NOMO-1 treated with DMSO at 0.1 percent for 48 hours (cell line): Measurements from ENCODE around the gene FAT2.

Experiments
- DNase-seq: peaks from one replicate; lab custom pipeline; 2025; ENCODE audit not compliant: unreplicated experiment; lab: John Stamatoyannopoulos, UW

FAT2 gene, protein sequence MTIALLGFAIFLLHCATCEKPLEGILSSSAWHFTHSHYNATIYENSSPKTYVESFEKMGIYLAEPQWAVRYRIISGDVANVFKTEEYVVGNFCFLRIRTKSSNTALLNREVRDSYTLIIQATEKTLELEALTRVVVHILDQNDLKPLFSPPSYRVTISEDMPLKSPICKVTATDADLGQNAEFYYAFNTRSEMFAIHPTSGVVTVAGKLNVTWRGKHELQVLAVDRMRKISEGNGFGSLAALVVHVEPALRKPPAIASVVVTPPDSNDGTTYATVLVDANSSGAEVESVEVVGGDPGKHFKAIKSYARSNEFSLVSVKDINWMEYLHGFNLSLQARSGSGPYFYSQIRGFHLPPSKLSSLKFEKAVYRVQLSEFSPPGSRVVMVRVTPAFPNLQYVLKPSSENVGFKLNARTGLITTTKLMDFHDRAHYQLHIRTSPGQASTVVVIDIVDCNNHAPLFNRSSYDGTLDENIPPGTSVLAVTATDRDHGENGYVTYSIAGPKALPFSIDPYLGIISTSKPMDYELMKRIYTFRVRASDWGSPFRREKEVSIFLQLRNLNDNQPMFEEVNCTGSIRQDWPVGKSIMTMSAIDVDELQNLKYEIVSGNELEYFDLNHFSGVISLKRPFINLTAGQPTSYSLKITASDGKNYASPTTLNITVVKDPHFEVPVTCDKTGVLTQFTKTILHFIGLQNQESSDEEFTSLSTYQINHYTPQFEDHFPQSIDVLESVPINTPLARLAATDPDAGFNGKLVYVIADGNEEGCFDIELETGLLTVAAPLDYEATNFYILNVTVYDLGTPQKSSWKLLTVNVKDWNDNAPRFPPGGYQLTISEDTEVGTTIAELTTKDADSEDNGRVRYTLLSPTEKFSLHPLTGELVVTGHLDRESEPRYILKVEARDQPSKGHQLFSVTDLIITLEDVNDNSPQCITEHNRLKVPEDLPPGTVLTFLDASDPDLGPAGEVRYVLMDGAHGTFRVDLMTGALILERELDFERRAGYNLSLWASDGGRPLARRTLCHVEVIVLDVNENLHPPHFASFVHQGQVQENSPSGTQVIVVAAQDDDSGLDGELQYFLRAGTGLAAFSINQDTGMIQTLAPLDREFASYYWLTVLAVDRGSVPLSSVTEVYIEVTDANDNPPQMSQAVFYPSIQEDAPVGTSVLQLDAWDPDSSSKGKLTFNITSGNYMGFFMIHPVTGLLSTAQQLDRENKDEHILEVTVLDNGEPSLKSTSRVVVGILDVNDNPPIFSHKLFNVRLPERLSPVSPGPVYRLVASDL (N-terminal part only)

DNA sequence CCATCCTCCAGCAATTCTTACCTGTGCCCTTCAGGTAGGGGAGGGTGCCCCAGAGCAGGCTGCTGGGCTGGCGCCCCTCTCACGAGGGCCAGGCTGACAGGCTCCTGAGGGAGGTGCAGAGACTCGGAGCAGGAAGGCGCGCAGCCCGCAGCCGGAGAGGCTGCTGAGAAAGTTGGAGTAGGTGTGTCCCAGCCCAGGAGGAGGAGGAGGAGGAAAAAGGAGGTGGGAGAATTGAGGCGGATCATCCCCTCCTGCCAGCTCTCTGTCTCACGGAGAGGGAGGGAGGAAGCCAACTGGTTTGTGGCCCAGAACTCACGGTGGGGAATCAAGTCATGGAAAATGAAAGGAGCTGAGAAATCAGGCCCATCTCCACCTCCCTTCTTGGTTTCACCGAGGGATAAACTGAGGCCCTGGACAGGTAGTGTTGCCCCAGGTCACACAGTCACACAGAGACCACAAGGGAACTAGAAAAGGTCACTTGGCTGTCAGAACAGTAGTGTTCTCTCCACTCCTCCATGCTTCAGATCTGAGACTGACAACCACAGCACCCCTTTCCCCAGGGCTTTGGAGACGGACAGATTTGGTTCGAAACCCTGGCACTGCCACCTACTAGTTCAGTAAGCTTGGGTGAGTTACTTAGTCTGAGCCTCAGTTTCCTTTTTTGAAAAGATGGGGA, at the start of gene FAT2:
Gene FAT2 (minus strand): TSS at position 188 of the 676 bp plus-strand sequence. CDS start 22,400 bp downstream, outside the sequence.
- DNase-seq: no peak

DNA sequence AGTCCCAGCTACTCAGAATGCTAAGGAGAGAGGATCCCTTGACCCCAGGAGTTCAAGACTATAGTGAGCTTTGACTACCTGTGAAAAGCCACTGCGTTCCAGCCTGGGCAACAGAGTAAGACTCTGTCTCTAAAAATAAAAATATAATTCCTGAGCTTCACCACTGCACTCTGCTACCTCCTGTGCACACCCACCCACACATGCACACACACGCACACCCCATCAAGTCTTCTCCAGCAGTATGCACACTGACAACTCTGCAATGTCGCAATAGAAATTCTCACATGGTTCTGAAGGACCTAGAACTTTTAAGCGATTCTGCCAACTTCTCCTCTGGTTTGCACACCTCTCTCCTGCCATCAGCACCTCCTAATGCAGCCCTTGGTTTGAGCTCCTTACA, 47.5 kb upstream of the FAT2 start:
- no peak for DNase-seq

DNA sequence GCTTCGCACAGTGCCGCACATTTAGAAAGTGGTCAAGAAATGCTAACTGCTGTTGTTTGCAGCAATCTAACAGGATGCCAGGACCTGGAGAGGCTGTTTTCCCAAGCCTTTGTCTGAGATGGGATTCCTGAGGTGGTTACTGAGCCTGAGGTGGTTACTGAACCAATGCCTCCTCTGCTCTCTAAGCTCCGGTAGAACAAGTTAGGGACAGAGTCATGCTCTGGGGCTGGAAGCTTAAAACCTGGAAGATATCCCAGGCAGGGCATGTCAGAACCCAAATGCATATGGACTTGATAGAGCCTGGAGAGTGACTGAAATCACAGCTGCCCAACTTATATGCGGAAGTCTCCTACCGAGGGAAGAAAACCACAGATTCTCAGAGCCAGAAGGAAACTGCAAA, 46.5 kb upstream of the FAT2 start:
- DNase-seq: no peak

DNA sequence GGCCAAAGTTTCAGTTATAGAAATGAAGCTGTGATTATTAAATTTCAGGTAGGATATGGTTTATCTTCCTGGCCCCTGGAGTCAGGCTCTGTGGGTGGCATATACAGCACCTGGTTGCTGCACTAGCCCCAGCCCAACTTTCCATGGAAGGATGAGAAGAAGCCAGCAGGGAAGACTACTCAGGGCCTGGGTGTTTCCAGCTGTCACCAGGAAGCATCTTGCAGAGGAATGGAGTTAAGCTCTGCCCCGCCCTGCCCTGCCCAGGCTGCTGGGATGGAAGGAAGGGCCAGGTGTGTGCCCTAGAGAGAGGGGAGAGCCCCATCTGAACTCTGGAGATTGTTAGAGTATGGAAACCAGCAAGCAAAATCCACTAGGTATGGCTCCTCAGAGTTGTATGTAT, 42.8 kb upstream of the FAT2 start:
- no peak for DNase-seq

DNA sequence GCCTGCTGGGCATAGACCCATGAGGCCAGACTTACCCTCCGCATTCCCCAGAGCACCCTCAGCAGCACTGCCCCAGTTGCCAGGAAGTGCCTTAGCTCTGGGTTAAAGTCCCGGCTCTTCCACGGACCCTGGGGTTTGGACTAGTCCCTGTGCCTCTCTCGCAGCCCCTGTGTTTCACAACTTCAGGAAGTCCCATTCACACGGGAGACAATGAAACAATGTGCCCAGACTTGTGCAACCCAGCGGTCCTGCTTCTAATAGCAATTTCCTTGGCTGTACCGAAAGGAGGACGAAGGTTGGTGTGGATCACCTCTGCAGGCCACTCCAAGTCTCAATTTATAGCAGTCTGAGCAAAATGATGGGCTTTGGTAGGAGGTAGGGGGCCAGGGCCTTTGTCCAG, 41.8 kb upstream of the FAT2 start:
- DNase-seq: no peak

DNA sequence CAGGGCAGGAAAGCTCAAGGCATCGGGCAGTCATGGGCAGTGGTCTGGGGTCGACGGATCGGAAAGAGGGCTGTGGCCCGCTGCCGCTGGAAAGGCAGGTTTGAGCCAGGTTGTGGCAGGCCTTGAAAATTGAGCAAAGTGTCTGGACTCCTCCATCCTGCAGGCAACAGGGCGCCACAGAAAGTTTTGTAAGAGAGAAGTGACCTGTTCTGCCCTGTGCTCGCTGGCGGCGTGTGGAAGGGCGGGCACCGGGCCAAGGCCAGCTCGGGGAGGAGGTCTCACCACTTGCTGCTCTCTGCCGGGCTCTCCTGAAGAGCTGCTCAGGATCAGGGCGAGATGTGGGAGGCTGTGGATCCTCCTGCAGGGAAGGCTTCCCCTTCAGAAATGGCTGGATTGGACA, 41.4 kb upstream of the FAT2 start:
- DNase-seq: no peak

DNA sequence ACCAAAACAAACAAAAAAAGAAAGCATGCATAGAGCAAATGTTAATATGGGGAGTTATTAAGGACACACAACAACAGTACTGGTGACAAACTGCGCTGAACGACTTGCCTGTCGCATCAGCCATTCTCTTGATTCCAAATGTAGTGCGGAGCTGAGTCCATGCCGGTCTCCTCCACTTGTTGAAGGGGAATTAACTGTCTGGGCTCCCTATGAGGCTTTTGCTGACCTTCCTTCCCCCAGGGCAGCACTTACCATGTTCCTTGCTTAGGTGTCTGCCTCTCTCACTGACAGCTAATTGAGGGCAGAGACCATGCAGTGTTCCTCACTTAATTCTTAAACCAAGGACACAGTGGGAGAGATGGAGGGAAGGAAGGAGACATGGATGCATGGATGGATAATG, 40.8 kb upstream of the FAT2 start:
- DNase-seq: no peak

DNA sequence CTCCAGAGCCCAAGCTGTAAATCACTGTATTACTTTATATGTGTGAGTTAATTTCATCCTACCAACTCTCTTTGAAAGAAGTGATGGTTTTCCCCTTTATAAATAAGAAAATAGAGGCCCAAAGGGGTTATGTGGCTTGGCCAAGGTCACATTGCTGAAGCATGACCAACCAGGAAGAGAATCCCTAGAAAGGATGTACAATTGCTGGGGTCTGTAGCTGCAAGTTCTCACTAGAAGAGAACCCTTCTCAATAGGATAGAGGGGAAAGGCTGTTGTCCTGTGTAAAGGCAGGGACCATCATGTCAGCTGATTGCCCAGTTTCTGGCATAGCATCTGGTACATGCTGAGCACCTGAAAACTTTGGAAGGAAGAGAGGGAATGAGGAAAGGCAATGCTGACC, 39.0 kb upstream of the FAT2 start:
- DNase-seq: no peak

DNA sequence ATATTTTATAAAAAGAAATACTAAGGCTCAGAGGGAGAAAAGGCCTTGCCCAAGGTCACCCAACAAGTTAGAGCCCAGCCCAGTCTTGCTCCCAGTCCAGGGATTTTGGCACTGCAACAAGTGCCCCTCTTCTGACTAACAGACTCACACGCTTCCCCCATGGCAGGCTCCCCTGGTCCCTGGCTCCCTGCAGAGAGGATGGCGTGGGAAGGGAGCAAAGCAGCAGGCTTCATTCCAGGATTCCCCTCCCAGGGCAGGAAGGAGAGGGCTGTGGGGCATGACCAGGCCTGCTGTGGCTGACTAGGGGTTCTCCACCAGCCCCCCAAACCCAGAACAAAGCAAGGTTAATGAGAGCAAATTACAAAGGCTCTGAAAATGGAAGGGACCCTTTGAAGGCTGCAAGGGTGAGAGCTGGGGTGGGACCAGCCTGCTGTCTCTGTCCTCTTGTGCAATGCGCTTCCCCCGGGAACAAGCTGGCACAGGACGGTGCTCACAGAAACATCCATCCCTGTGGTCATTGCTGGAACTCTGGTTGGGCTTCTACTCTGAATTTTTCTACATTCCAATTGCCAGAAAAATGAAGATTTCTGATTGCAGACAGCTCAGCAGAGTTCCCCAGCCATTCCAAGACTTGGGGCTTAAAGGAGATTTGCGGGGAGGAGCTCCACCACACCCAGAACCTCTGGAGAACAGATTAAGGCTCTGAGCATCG, 37.1 kb upstream of the FAT2 start:
- DNase-seq: no peak

DNA sequence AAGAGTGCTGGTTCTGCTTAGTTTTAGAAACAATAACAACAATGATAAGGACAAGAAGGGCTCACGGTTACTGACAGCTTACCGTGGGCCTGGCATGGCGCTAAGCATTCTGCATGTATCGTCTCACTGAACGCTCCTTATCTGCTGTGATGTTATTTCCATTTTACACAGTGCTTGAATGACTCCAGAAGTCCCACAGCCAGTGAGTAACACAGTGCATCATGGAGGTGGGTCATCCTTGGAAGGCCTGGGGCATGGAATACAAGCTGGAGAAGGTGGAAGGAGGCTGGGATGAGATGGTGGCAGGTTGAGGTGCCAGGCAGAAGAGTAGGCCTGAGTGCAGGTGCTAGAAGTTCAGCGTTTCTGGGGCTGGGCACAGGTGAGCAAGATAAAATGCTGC, 36.5 kb upstream of the FAT2 start:
- DNase-seq: no peak

DNA sequence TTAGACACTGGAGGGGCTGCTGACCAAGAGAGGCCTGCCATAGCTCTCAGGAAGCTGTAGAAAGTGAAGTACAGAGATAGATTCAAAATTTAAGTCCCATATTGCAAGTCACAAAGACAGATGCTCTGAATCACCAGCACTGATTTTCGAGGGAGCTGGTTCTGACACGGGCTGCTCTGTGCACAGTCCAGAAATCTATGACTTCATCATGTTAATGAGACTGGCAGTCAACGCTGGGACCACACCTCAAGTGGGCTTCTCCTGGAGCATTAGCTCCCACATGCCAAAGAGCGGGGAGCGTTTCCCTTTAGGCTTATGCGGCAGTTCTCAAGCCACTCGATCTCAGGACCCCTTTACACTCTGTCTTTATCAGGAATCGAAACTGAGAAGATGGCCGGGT, 34.2 kb upstream of the FAT2 start:
- DNase-seq: no peak

DNA sequence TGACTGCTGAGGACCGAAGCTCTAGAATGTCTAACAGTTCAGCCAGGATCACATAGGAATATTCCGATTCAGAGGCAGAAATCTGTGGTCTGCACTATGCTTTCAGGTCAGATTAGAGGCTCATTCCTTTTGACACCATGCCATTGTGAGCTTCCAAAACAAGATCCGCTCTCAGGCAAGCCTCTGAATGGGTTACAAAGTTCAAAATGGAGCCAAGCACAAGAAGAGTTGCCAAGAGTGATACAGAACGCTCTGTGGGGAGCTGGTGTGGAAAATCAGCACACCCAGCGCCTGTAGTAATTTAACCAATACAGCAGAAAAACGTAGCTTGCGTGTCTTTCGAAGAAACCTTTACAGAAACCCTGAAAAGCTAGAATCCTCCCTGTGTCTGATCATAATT, 33.3 kb upstream of the FAT2 start:
- no peak for DNase-seq

DNA sequence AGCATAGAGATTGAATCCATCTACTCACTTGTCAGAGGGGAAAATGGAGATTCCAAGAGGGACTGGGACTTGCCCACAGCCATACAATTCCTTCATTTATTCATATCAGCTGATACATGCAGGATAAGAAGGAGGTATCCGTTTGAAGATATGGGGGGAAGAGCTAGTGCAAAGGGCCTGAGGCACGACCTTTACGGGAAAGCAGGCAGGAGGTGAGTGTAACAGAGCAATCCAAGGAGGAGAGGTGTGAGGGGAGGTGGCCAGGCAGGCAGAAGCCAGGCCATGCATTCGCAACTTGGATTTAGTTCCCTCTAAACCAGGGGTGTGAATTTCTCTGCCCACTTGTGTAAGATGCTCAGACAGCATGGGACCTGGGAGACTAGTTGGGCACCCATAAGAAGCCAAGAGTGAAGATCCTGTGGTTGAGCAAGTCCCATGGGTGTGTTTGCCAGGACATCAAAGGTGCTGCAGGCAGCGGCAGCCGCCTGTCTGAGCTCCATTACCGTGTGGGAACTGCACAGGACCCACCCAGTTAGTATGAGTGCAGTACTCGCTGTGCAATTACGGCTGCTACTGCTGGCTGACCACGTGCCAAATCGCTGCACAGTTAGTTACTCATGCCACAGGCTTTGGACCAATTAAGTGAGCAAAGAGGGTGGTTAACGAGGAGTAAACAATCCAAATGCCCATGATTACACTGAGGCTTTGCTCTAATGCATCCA, 31.4 kb upstream of the FAT2 start:
- DNase-seq: no peak

DNA sequence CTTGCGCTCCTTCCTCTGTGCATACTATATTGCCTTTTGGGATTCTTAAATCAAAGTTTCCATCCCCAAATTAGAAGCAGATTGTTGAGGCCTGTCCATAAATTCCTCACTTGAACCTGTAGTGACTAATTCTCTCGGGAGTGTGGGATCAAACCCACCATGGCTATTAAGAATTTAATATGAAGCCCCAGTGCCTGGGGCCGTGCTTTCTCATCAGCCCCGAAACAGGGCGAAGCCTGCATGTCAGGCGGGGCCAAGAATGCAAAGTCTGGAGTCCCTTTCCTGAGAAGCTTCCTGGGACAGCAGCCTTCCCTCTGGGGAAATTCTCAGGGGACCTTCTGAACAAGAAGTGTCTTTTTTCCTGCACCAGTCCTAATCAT, 29.3 kb upstream of the FAT2 start:
- DNase-seq: no peak

DNA sequence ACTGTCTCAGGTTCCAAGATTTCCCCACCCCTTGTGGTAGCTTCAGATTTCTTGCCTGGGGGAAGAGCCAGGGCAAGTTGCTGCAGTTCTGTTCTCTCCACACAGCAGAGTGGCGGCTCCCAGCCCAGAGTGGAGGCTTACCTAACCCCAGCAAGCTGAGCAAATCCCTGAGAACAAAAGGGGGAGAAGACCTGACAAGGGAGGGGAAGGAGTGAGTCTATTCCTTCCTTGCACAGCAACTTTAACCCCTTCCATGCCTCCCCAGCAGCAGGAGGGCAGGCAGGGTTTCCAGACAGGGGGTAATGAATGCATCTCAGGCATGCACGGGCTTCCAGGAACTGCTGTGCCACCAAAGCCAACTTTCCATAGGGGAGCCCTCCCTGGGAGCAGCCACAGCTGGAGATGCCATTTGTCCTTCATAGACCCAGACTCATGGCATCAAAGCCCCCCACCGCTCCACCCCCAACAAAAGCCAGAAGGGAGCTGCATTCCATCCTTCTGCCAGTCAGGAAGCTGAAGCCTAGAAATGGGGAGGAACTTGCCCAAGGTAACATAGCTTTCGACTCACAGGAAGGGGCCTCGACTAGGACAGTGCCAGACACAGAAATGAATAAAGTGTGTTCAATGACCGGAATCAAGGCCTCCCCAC, 28.8 kb upstream of the FAT2 start:
- DNase-seq: no peak

DNA sequence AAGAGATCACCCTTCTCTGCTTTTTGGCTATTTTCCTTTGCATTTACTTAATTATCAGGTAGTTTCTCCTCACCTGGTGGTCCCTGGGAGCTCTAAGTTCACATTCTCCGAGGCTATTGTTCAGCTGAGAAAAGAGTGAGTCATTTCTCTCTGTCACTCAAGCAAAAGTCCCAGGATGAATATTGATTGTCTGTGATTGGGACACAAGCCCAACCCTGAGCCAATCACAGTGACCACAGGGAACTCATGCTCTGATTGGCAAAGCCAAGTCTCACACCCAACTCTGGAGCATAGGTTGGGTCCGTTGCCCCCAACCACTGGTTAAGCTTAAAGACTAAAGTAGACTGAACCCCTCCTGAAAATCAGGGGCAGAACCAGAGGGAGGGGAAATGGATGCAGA, 27.8 kb upstream of the FAT2 start:
- DNase-seq: no peak

DNA sequence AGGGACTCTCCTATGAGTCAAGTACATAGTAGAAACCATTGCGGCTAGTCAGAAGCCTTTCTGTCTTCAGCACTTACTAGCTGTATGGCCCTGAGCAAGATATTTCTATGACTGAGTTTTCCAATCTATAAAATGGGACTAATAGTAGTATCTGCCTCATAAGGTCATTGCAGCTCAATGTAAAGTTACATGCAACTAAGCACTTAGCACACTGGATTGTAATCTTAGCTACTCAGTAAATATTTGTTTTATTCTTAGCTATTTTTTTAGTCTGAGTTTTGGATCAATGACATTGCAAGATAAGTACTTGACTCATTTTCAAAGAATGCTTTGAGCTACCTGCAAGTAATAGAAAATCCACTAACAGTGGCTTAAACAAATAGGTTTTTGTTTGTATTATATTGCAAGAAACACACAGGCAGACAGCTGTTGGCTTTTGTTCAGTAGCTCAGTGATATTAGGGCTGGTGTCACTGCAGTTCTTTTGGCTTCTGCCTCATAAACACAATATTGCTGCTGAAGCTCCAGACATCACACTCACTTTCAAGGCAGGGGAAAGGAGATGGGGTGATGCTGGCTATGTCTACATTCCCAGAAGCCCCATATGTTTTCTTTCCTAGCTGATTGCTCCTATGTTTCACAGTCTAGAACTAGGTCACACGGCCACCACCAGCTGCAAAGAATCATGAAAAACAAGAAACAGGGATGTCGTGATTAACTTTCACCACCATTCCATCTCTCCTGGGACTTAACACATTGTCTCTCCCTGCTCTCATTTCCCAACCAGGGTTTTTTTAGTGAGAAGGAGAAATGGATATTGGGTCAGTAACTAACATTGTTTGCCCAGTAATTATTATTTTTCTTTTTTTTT, 26.9 kb upstream of the FAT2 start:
- no peak for DNase-seq

DNA sequence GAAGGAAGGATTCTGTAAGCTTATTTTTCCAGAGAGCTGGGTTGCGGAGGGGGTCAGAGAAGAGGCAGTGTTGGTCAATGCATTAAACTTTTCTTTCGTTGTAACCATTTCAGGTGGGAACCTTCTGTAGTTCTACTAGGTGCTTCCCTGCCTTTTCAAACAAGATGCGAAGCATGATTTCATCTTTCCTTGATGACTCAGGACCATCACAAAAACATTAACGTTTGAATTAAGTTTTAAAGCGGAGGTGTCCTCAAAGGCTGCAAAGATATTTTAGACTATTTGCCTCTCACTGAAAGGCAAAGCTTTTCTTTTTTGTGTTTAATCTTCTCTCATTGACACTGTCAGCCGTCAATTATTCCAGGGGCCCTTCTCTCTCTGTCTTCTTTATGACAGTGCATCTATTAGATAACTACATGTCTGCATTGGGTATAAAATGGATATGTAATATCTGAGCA, 26.3 kb upstream of the FAT2 start:
- no peak for DNase-seq
